Activated CD8-positive, alpha-beta memory T cell treated with anti-CD3 and anti-CD28 coated beads, Interleukin-2, amount 50 U/mL, for 1 hour (primary cell): ENCODE results near the gene JPH2.
"Not testable (repeated sequence)": the region's sequence is repeated elsewhere in the genome, so short reads cannot be mapped to it uniquely, and the experiment has no call there.

Source experiments
- DNase-seq: peaks from one replicate; pipeline ENCODE4 v3.0.0-alpha.2; 2020; ENCODE audit errors: extremely low read depth

Gene JPH2

DNA sequence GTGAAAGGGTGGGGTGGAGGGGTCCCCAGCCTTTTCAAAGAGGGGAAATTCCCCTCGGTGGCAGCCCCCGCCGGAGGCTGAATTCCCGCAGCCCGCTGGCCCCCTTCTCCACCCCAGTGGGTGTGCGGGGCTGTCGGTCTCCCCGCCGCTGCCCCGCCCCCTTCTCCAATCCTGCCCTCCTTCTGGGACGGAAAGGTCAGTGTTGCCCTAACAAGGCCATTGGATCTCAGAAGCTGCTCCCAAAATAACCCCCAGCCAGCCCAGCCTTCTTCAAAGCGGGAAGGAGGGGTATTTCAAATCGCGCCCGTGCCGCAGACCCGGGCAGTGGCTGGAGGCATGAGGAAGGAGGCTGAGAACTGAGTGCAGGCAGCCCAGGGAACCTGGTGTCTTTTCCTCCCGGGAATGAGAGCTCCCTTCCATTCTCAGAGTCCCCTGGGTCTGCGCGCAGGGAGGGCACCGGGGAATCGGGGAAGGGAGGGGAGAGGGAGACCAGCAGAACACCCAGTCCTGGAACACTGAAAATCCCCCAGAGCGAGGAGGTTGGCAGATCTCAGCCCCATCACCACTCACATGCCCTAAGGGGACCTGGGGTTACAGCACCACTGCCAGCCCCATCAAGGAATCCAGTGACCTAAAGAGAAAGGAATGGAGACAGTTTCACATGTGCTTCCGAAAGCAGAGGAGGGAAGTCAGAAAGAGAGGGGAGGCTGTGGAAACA is at the start of gene JPH2:
Gene JPH2, minus strand, starts transcription at position 135 of the 718 bp plus-strand sequence. CDS start 483 bp downstream, outside the sequence.
- no peak for DNase-seq

DNA sequence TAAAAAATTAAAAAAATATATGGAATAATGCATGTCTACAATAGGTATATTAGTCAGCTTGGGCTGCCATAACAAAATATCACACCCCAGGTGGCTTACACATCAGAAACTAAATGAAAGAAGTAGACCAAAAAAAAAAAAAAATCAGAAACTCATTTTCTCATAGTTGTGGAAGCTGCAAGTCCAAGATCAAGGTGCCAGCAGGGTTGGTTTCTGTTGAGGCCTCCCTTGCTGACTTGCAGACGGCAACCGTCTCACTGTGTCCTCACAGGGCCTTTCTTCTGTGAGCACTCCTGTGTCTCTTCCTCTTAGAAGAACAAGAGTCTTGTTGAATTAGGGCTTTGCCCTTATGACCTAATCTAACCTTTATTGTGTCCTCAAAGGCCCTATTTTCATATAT is 48.7 kb upstream of the JPH2 start:
- DNase-seq: no peak

DNA sequence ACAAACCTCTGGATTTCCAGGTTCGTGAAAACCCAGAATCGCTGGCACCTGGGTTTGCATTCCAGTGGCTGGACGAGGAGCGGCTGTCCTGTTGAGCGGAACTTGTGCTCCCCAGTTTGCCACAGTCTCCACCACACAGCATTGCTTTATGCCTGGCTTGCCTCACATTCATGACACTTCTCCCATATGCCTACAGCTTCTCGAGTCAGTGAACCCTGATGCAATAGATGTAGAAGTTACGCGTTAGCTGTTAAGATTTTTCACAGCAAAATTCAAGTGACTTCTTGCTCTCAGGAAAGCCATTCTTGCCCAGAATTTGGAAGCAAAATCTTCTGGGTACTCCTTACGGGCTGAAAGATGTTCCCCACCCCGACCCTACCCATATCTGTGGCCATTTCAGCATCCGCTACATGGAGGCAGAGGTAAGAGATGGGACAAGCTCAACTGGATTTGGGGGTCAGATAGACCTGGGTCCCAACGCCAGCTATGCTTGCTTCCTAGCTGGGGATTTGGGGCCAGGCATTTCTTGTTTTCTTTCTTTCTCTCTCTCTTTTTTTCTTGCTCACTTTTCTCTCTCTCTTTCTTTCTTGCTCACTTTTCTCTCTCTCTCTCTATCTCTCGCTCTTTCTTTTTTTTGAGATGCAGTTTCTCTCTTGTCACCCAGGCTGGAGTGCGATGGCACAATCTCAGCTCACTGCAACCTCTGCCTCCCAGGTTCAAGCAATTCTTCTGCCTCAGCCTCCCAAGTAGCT is 47.8 kb upstream of the JPH2 start:
- no peak for DNase-seq

GRCh38 chr20:44233436-44234016 is 46.5 kb upstream of the JPH2 start:
- no peak for DNase-seq

GRCh38 chr20:44232469-44232856 is 45.5 kb upstream of the JPH2 start:
- not testable (repeated sequence) for DNase-seq

GRCh38 chr20:44231713-44232468 is 44.9 kb upstream of the JPH2 start:
- DNase-seq: no peak

DNA sequence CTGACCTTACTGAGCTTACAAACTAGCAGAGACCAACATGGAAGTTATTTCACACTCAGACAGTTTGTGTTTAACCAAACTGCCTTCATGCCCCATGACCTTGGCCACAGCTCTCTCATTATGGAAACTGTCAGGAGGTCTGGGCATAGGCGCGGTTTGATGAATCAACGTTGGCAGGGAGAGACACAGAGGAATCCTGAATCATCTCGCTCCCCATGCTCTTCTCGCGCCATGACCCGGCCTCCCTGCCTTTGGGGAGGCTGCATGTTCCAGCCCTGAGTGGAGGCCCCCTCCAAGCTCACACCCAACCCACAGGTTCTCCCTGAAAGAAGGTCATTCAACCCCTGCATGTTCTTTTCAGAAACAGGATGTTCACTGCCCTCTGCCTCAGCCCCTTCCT is 44.2 kb upstream of the JPH2 start:
- DNase-seq: no peak

GRCh38 chr20:44228465-44229258 is 41.7 kb upstream of the JPH2 start:
- no peak for DNase-seq

GRCh38 chr20:44224637-44225036 is 37.6 kb upstream of the JPH2 start:
- no peak for DNase-seq

DNA sequence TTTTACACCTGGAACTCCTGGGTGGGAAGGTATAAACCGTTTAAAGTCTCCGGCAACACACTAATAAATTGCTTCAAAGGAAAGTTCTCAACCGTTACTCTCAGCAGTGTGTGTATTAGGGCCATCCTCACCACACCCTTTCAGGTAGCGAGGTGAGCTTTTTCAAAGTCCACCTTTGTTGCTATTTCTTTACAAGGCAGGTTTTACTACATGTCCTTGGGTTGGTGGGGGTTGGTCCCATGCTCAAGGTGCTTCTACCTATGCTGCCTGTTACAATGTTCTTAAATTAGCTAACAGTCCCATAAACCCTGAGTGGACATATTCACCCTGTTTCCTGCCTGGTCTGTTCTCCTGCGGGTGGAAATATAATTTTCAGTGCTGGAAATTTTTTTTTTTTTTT is 36.7 kb upstream of the JPH2 start:
- DNase-seq: no peak

DNA sequence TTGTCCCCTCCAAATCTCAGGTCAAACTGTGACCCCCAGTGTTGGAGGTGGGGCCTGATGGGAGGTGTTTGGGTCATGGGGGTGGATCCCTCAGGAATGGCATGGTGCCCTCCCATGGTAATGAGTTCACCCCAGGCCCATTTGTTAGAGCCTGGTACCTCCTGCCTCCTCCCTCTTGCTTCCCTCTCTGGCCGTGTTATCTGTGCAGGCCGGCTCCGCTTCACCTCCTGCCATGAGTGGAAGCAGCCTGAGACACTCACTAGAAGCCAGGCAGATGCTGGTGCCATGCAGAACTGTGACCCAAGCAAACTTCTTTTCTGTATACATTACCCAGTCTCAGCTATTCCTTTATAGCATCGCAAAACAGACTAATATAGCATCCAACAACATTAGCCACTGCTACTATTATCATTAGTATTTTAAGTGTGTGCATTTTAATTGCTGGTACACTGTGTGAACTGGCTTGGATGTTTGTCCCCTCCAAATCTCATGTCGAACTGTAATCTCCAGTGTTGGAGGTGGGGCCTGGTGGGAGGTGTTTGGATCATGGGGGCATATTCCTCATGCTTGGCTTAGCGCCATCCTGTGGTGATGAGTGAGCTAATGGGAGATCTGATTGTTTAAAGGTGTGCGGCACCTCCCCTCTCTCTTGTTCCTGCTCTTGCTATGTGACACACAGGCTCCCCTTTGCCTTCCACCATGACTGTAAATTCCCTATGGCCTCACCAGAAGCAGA is 35.8 kb upstream of the JPH2 start:
- DNase-seq: no peak

GRCh38 chr20:44222027-44222426 is 35.0 kb upstream of the JPH2 start:
- no peak for DNase-seq

GRCh38 chr20:44221368-44221954 is 34.5 kb upstream of the JPH2 start:
- DNase-seq: no peak

- no peak for DNase-seq
These were observed 32.8 kb upstream of the JPH2 start for GRCh38 chr20:44219791-44220190.

DNA sequence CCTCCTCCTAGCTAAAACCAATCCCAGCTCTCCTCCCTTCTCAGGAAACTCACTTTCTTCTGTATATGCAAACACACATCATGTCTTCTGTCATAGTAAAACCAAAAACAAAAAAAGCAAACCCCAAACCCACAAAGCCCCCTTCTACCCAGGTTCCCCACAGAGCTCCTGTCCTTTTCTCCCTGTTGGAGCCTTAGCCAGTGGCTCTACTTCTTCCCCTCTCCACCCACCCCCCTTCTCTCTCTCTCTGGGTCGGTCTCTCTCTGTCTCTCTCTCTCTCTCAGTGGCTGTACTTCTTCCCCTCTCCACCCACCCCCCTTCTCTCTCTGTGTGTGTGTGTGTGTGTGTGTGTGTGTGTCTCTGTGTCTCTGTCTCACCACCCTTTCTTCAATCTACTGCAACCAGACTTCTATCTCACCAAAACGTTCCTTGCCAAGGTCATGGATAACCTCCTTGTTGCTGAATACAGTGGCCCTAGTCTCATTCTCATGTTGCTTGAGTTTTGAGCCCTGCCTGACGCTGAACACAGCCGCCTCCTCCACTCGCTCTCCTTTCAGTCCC is 32.3 kb upstream of the JPH2 start:
- no peak for DNase-seq

GRCh38 chr20:44218446-44218845 is 31.5 kb upstream of the JPH2 start:
- no peak for DNase-seq

DNA sequence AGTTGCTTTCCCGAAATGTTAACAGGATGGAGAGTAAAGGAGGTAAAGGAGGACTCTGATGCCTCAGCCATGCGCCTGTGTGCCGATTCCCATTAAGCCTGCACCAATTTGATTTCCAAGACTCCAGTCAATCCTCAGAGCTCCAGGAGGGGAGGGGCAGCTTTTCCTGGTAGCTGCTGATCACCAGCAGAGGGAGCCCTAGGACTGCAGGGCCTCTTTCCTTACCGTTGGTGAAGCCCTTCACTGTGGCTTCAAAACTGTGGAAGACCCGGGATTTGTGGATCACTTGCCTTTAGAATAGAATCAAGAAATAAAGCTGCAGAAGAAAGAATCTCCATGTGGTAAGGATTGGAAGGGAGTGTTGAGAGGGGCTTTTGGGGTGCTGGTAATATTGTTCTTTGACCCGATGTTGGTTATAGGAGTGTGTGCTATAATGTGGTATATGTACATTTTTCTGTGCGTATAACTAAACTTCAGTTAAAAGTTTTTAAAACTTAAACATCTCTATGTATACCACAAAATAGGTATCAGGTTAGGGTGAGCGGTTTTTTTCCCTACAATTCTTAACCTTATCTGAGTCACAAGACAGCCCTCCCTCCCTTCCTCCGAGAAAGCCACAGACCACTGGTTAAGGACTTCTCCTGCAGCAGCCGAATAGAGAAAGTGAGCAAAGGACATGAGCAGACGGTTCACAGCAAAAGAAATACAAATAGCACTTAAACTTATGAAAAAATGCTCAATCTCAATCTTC is 30.5 kb upstream of the JPH2 start:
- no peak for DNase-seq

- DNase-seq: no peak
These were observed 28.1 kb upstream of the JPH2 start for GRCh38 chr20:44215125-44215524.

DNA sequence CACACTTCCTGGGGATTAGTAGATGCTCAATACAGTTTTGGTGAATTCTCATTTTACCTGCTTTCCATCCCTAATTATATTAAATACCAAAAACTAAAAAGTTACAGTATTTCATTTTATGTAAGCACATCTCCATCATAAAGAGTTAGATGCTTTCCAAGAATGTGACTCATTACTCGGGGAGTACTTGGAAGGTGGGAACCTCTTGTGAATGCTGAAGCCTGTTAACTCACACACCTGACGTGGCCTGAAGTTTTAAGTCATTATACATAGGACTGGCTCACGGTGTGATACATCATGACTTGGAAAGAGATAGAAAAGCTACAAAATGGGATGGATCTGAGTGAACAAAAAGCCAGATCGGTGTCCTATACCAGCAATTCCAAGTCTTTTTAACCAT is 25.8 kb upstream of the JPH2 start:
- DNase-seq: no peak
